Subcutaneous adipose tissue (tissue), 4 donors: ENCODE results near the gene PTPRN. TPM values are rescaled to one million over a fixed set of nuclear protein-coding genes. Genes with fewer than 3 reads are reported as not detected.

ENCODE experiments used
- CTCF ChIP-seq: fragments of 450-650 bp; IDR thresholded peaks from one replicate; pipeline ENCODE4 v1.5.1; 2016; ENCODE audit warnings: low read depth, mild to moderate bottlenecking, control low read depth, antibody characterized with exemption, moderate library complexity
- total RNA-seq, 4 donors: library from RNA; depleted of rRNA; stranded (reverse); fragments of >200 nt; gene quantifications; one replicate each; pipeline ENCODE4 v1.1.0, GENCODE V29; 2016

Gene PTPRN
- total RNA-seq, 4 donors from 2014 or later = not detected

- no peak for TF ChIP-seq CTCF
Observed at GRCh38 chr2:219350215-219350614, 41.0 kb upstream of the PTPRN start.

GRCh38 chr2:219344751-219345430, 35.7 kb upstream of the PTPRN start:
- no peak for TF ChIP-seq CTCF

GRCh38 chr2:219335373-219335786, 26.2 kb upstream of the PTPRN start:
- no peak for TF ChIP-seq CTCF

- no peak for TF ChIP-seq CTCF
Observed at GRCh38 chr2:219334076-219334475, 24.9 kb upstream of the PTPRN start.

- no peak for TF ChIP-seq CTCF
Observed at GRCh38 chr2:219332542-219332941, 23.3 kb upstream of the PTPRN start, which contains the start of gene RESP18. TSS of gene RESP18 (minus strand) at chr2:219332744.

- TF ChIP-seq CTCF = no peak
Observed at GRCh38 chr2:219331560-219332213, 22.5 kb upstream of the PTPRN start.

GRCh38 chr2:219327719-219328118, 18.5 kb upstream of the PTPRN start:
- no peak for TF ChIP-seq CTCF
